K562 treated with DMSO at 1 percent for 4 hours (cell line): Measurements from ENCODE around the gene RAB29. TPM values are rescaled to one million over a fixed set of nuclear protein-coding genes. Genes with fewer than 3 reads are reported as not detected.

ENCODE experiments used
- total RNA-seq: library from RNA; unstranded; fragments of 300-600 nt; gene quantifications from 2 replicates; pipeline ENCODE4 v1.2.3, GENCODE V29; 2022; ENCODE audit not compliant: insufficient read depth

The RAB29 gene
- 9.2 and 13.8 TPM in 2 replicates for total RNA-seq

DNA sequence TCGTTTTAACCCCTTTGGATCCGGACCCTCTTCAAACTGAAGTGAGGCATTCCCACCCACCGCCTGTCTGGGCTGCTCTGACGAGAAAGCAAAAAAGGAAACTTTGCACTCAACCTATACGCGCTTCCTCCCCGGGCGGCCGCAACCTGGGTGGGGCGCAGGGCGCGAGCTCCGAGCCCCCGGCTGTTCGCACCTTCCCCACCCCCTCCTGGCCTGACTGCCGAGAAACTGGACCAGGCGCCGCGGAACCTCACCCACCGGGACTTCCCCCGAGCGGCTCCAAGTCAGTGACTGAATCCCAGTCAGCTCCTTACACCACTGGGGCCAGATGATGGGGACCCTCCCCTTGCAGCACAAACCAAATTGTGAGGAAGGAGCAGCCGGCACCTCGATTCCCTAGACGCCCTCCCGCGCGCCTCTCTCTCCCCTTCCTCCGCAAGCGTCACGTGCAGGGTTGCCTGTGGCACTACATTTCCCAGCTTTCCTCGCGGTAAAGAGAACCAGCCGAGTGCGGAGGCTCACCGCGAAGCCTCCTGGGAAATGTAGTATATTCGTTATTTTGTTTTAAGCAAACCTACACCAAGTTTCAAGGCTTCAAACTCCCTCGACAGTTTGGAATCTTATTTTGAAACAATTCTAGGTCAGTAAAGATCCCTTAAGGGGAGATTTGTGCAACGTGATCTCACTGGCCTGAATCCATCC, at the start of gene RAB29:
TSS of gene RAB29 (minus strand) at position 468 of the 702 bp plus-strand sequence. CDS start 526 bp downstream, outside the sequence.

DNA sequence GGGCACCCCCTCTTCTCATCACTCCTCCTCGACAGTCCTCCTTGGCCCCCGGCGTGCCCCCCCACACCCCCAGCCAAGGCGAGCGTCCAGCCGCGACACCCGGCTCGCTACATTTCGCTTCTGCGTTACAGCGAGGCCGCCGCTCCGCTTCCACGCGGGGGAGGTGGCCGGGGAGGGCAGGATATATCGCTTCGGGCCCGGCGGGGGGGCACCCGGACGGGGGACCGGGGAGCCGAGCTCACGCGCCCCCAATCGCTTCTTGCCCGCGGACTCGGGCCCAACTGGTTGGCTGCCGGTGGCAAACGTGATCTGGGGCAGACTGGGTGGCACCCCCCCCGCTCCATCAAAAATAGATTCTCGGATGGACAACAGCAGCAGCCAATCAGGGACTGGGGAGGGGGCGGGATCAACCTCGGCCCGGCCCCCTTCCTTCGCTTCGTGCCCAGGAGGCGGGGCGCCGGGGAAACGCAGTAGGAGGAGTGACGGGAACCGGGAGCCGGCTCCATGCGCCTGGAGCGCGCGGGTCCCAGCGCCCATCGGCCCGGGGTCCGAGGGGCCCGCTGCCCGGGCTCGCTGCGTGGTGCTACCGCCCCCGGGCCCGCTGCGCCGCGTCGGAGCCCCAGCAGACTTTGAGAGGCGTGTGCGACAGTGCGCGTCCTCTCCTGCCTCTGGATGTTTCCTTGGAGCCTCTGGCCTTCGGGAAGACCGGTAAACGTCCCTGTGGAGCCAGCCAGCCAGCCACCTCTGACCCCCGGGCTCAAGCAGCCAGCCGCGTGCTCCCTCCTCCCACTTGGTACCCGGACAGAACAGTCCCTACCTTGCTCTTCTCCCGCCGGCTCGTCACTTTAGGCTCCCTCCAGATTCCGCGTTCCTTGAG, 37.8 kb upstream of the RAB29 start, which contains the start of gene SLC41A1:
TSS of gene SLC41A1 (minus strand) at position 321 of the 877 bp plus-strand sequence. CDS start 2,757 bp downstream, outside the sequence.

DNA sequence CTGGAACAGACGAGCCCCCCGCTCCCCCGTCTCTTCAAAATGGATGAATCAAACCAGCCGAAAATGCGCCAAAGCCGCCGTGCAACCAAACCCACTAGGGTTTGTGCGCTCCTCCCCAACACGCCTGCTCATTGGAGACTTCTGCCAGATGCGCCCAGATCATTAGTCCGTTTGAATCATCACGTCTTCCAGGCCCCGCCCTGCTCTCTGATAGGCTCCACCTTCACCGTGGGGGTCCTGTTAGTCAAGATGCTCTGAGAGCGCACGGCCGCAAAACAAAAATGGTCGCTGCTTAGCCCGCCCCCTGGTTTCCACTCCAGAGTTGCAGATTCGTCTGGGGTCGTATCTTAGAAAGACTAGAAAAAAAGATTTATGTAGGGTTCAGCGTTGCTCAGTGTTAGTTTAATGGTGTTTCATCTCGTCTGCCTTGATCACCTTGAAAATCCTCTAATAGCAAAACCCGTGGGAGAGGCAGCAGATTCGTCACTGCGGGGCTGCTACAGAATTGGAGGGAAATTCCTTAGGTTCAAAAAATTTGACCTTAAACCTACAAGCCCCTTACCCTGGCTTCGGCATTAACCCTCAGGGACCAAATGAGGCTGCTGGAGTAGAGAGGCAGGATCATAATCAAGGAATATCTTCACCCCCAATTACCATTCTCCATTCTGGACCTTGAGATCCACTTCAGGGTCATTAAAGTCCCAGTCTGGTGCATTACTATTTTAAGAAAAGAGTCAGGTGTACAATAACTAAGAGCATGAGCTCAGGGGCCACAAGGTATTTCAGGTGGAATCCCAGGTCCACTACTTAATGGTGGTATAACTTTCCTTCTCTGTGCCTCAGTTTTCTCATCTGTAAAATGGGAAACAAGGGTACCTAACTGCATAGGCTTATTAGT, 24.9 kb downstream of the RAB29 start, which contains the start of gene NUCKS1:
TSS of gene NUCKS1 (minus strand) at position 45 of the 898 bp plus-strand sequence. CDS start 209 bp downstream, outside the sequence.

Other genes with a start within 250 kb of the RAB29 start
- 6.9 and 7.4 TPM in 2 replicates for gene ELK4, start 143.5 kb downstream of the RAB29 start, total RNA-seq
- gene SLC45A3, start 95.0 kb downstream of the RAB29 start, total RNA-seq: 5.7 and 8.1 TPM in 2 replicates
- 190 and 427 TPM in 2 replicates for gene NUCKS1, start 25.3 kb downstream of the RAB29 start, total RNA-seq
- 6.0 and 9.0 TPM in 2 replicates for gene SLC41A1, start 37.7 kb upstream of the RAB29 start, total RNA-seq
- gene PM20D1, start 74.7 kb upstream of the RAB29 start, total RNA-seq: not detected in 2 replicates
- gene SLC26A9, start 168.0 kb upstream of the RAB29 start, total RNA-seq: not detected in 2 replicates
- not detected in 2 replicates for gene RAB7B, start 227.9 kb upstream of the RAB29 start, total RNA-seq
- gene CTSE, start 248.4 kb upstream of the RAB29 start, total RNA-seq: not detected in 2 replicates